Right cardiac atrium (tissue), 5 donors: ENCODE data around the gene PGF. TPM values are rescaled to one million over a fixed set of nuclear protein-coding genes. Genes with fewer than 3 reads are reported as not detected.

ENCODE experiments used
- ATAC-seq, 2 donors: fragments of 200-7000 bp; cut with Tn5 transposase; one replicate each; pipeline versions ENCODE4 v1.8.0 to v1.9.1; 2020; ENCODE audit warnings: moderate library complexity in 2 of 2, mild to moderate bottlenecking in 1 of 2
- DNase-seq, 3 donors: peaks; one replicate each; pipeline ENCODE4 v3.0.0-alpha.2; 2020
- H3K27ac ChIP-seq: one replicate; pipeline ENCODE4 v1.5.1; 2013; ENCODE audit warnings: mild to moderate bottlenecking, low read length, control low read depth, moderate library complexity
- H3K27me3 ChIP-seq: one replicate; pipeline ENCODE4 v1.6.1; 2013; ENCODE audit not compliant: control insufficient read depth, insufficient read depth
- H3K4me1 ChIP-seq: one replicate; pipeline ENCODE4 v1.6.1; 2013; ENCODE audit warnings: low read length; ENCODE audit not compliant: control insufficient read depth, insufficient read depth
- H3K4me3 ChIP-seq: one replicate; pipeline ENCODE4 v1.5.1; 2013; ENCODE audit warnings: low read length, control low read depth
- H3K9me3 ChIP-seq: one replicate; pipeline ENCODE4 v1.6.1; 2013; ENCODE audit warnings: low read length; ENCODE audit not compliant: control insufficient read depth
- WGBS: extraction: QIAGEN DNeasy Blood & Tissue Kit; methylation state at CpG from one replicate; pipeline ENCODE4 v1.1.7; 2013; 5-methylcytosine and 5-hydroxymethylcytosine counted together
- intact Hi-C, 4 donors: fragments of 100-400 bp; cut with DNase I; formaldehyde crosslinking; loops; one replicate each; pipeline versions ENCODE4 v1.11.0 to v1.14.0; 2022 to 2023
- polyA plus RNA-seq: library from polyadenylated mRNA; stranded (reverse); fragments of 200-250 nt; gene quantifications from one replicate; pipeline ENCODE4 v1.2.3, GENCODE V29; 2013
- total RNA-seq, 4 donors: library from RNA; stranded (reverse); fragmentation: NEBNext Ultra II Directional; extraction: Animal tissue kit (Norgen Biotek cat#: 25700); gene quantifications; one replicate each; pipeline ENCODE4 v1.2.1, GENCODE V29; 2021
- donor health status: healthy with polysubstance abuse.
- donor health status: DM: no; HTN: yes; CAD: no.
- donor health status: DM: no; HTN: no; CAD: no.
- donor health status: DM: no; HTN: yes; CAD: no; lungs with severe emphysema.
- donor health status: DM: yes; HTN: yes; CAD: no.

PGF gene
- total and polyA plus RNA-seq, 5 donors: 2.9 to 5.9 (median 4.2) TPM

DNA sequence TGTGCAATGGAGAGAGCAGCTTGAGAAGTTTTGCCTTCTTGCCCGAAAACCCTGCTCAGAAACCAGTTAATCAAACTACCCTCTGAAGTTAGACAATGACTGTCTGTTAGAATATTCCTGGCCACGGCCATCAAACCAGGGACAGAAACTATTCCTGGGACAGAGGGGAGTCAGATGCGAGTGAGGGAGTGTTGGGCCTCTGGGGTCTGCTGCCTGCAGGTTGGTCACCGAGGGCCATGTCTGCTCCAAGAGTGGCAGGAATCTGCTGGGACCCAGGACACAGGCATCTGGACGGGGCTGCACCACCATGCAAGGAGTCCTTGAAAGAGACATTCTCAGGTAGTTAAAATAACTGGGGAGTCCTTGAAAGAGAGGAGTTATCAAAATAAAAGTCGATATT lies 30.4 kb upstream of the PGF start:
- Histone ChIP-seq H3K4me1 (peaks cover 4% of the 10 kb centered on the region), H3K9me3 (no peaks in the 10 kb centered on the region), H3K27ac (no peak overlapping the region), H3K4me3 (no peak overlapping the region), H3K27me3 (no peaks in the 10 kb centered on the region)
- 93% methylated on average over 6 of the region's 6 CpGs for WGBS
- intact Hi-C loops: no loop called here
- ATAC-seq: no peak
- no peak for DNase-seq

DNA sequence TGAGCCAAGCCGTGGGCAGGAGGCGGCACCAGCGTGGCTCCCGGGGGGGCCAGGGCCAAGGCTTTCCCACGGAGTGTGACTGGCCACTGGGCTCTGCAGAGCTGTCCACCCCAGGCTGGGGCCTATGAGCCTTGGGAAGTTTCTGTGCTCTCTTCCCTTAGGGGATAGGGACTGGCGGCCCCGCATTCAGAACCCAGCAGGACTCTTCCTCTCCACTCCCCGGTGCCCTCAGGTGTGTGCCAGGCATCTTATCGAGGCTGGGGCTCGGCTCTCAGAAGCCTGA lies 29.6 kb upstream of the PGF start:
- Histone ChIP-seq H3K9me3 (no peaks in the 10 kb centered on the region), H3K27ac (no peak overlapping the region), H3K4me3 (no peak overlapping the region), H3K27me3 (no peaks in the 10 kb centered on the region), H3K4me1 (peaks cover 4% of the 10 kb centered on the region)
- ATAC-seq (peak; percentile 11 to 22), DNase-seq (peak in 1 of 3 donors; percentile 74)
- intact Hi-C loops: no loop called here
- 66% methylated on average over 10 of the region's 10 CpGs for WGBS

GRCh38 chr14:74984236-74985027 lies 29.0 kb upstream of the PGF start:
- peak in 1 of 2 donors; percentile 6 for ATAC-seq
- Histone ChIP-seq H3K9me3 (no peaks in the 10 kb centered on the region), H3K27me3 (no peaks in the 10 kb centered on the region), H3K4me1 (peaks cover 4% of the 10 kb centered on the region), H3K4me3 (no peak overlapping the region), H3K27ac (no peak overlapping the region)
- 80% methylated on average over 16 of the region's 16 CpGs for WGBS
- no peak for DNase-seq
- intact Hi-C loops: no loop called here

- no peaks in the 10 kb centered on the region for H3K9me3 ChIP-seq
Measured at GRCh38 chr14:74983343-74983742, 27.9 kb upstream of the PGF start.

GRCh38 chr14:74982661-74983060 lies 27.3 kb upstream of the PGF start:
- Histone ChIP-seq H3K27me3 (no peaks in the 10 kb centered on the region), H3K27ac (no peak overlapping the region), H3K9me3 (no peaks in the 10 kb centered on the region), H3K4me3 (no peak overlapping the region), H3K4me1 (peaks cover 4% of the 10 kb centered on the region)
- WGBS: 93% methylated on average over 4 of the region's 4 CpGs
- intact Hi-C loops: no loop called here
- DNase-seq (no peak), ATAC-seq (no peak)

More at GRCh38 chr14:74983343-74983742, 27.9 kb upstream of the PGF start:
- WGBS: 78% methylated on average over 1 of the region's 1 CpG
- no peak overlapping the region for H3K4me3 ChIP-seq
- H3K4me1 ChIP-seq: peaks cover 4% of the 10 kb centered on the region
- intact Hi-C loops: no loop called here
- no peak overlapping the region for H3K27ac ChIP-seq
- DNase-seq (no peak), ATAC-seq (no peak)
- no peaks in the 10 kb centered on the region for H3K27me3 ChIP-seq

DNA sequence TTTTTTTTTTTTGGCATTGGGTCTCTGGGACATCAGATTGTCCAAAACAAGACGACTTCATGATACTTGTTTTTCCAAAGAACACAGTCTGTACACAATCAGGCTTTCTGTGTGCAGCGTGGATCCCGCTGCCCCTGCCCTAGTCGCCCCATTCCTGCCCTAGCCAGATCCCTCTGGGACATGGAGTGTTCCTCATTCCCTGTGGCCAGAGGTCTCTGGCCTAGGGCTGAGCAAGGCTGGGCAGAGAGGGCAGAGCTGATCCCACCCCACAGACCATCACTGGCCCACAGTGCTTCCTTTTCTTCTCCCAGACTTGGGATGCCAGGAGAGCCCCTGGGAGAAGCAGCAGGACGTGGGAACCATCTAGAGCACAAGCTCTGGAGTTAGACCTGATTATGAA lies 26.4 kb upstream of the PGF start:
- H3K9me3 ChIP-seq: no peaks in the 10 kb centered on the region
- H3K27me3 ChIP-seq: no peaks in the 10 kb centered on the region
- no peak for DNase-seq
- WGBS: 68% methylated on average over 5 of the region's 5 CpGs
- intact Hi-C loops: no loop called here
- no peak overlapping the region for H3K4me3 ChIP-seq
- no peak overlapping the region for H3K27ac ChIP-seq
- ATAC-seq: no peak
- peaks cover 4% of the 10 kb centered on the region for H3K4me1 ChIP-seq

- DNase-seq (peak in 1 of 3 donors; percentile 58), ATAC-seq (no peak)
- H3K4me3 ChIP-seq: no peak overlapping the region
- intact Hi-C loops: no loop called here
- no peaks in the 10 kb centered on the region for H3K9me3 ChIP-seq
- H3K27ac ChIP-seq: no peak overlapping the region
- peaks cover 4% of the 10 kb centered on the region for H3K4me1 ChIP-seq
- no peaks in the 10 kb centered on the region for H3K27me3 ChIP-seq
- WGBS: 79% methylated on average over 9 of the region's 9 CpGs
Measured at GRCh38 chr14:74981462-74981782, 26.0 kb upstream of the PGF start.

DNA sequence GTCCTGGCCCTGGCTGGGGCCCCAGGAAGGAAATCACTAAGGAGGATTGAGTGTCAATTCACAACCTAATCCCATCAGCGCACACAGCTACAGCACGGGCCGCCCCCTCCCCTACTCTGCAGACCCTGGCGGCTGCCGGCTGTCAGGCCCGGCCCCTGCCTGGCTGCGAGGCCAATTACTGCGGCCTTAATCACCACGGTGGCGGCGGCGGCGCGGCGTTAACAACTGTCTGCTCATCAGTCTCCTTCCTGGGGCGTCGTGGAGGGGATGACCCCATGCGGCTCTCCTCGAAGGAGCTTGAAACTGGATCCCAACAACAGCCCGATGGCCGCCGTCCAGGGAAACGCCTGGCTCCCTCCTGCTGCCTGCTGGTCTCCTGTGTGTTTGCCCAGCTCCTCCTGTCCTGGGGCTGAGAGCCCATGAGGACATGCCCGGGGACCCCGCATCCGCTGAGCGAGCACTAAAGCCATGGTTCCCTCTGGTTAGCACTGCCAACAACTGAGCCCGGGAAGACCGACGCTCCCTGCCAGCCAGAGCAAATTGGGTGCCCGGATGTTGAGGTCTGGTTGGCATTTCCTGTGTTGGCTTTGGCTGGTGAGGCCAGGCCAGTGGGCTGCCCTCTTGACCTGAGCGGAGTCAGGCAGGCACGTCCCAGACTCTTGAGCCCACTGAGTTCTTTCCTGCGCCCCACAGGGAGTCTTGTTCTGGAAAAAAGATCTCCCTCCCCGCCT lies 25.5 kb upstream of the PGF start:
- no peaks in the 10 kb centered on the region for H3K27me3 ChIP-seq
- intact Hi-C loops: no loop called here
- no peak overlapping the region for H3K27ac ChIP-seq
- peak; percentile 38 to 49 for ATAC-seq
- no peaks in the 10 kb centered on the region for H3K9me3 ChIP-seq
- H3K4me1 ChIP-seq: peaks cover 4% of the 10 kb centered on the region
- 41% methylated on average over 35 of the region's 35 CpGs for WGBS
- H3K4me3 ChIP-seq: no peak overlapping the region
- peak; percentile 57 to 84 (median 79) for DNase-seq

DNA sequence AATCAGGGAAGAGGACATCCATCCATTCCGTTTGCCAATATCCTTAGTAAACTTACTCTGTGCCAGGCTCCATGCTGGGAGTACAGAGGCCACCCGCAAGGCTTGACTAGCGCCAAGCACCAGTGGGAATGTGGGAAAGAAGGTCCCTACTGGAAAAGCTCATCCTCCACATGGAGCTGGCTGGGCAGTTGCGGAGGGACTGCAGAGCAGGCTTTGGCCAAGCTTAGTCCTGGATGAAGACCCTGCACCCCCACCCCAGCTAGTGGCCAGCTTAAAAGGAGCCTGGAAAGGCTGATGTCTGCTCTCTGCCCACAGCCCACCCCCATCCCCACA lies 25.0 kb upstream of the PGF start:
- Histone ChIP-seq H3K9me3 (no peaks in the 10 kb centered on the region), H3K4me1 (peaks cover 7% of the 10 kb centered on the region), H3K27ac (no peak overlapping the region)

DNA sequence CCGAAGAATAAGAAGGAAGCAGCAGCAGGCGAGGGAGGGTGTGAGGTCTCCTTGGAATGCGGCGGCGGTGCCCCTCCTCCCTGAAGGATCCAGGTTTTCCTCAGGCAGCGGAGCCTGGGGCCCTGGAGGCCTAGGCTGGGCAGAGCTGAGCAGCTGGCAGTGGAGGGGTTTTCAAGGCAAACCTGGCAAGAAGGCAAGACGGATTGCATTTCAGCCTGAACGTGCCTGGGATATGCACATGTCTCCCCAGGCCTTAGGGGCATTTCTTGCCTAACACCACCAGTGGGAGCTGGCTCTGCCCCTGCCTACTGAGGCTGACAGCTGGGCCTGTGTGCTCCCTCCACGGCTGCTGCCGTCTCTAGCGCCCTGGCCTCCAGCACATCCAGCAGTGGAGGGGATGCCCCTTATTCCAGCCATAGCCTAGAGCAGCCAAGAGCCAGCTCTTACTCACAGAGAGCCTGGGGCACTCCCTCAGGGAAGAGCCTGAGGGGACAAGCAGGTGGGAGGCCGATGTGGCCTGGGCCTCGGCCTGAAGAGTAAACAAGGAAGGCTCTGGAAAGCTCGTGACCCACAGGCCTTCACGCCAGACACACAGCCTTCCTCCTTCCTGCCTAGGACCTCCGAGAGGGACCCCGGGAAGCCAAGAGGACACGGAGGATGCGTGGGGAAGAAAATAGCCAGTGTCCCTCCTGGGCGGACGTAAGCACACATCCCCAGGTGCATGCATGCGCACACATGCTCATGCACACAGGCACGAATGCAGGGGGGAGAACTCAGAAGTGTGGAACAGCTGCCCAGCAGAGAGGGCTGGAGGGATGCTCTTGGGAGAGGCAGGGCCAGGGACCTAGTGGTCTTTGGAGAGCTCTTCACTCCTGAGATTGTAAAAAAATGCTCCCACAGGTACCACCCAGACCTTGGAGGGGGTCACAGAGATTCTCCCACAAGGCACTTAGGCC lies 24.3 kb upstream of the PGF start:
- DNase-seq (peak; percentile 60 to 80 (median 76)), ATAC-seq (peak; percentile 37 to 47)
- Histone ChIP-seq H3K4me1 (peaks cover 11% of the 10 kb centered on the region), H3K27me3 (no peaks in the 10 kb centered on the region), H3K4me3 (no peak overlapping the region), H3K9me3 (no peaks in the 10 kb centered on the region), H3K27ac (no peak overlapping the region)
- WGBS: 69% methylated on average over 23 of the region's 23 CpGs
- intact Hi-C loops: no loop called here

More for the DNA sequence above, 25.0 kb upstream of the PGF start:
- Histone ChIP-seq H3K27me3 (no peaks in the 10 kb centered on the region), H3K4me3 (no peak overlapping the region)
- DNase-seq: no peak
- ATAC-seq: no peak
- WGBS: 87% methylated on average over 4 of the region's 4 CpGs
- intact Hi-C loops: no loop called here

GRCh38 chr14:74979029-74979428 lies 23.6 kb upstream of the PGF start:
- 75% methylated on average over 4 of the region's 4 CpGs for WGBS
- no peak overlapping the region for H3K27ac ChIP-seq
- ATAC-seq: no peak

More at GRCh38 chr14:74979029-74979428, 23.6 kb upstream of the PGF start:
- intact Hi-C loops: no loop called here
- no peak overlapping the region for H3K4me3 ChIP-seq
- no peaks in the 10 kb centered on the region for H3K9me3 ChIP-seq
- no peak for DNase-seq
- H3K4me1 ChIP-seq: peaks cover 18% of the 10 kb centered on the region
- no peaks in the 10 kb centered on the region for H3K27me3 ChIP-seq
